ENCODE results near the gene AGAP1. TPM values are rescaled to one million over a fixed set of nuclear protein-coding genes. Genes with fewer than 3 reads are reported as not detected.

The AGAP1 gene
- total RNA-seq, 2 donors from 2014 or later = 28.9 to 33.3 TPM

DNA sequence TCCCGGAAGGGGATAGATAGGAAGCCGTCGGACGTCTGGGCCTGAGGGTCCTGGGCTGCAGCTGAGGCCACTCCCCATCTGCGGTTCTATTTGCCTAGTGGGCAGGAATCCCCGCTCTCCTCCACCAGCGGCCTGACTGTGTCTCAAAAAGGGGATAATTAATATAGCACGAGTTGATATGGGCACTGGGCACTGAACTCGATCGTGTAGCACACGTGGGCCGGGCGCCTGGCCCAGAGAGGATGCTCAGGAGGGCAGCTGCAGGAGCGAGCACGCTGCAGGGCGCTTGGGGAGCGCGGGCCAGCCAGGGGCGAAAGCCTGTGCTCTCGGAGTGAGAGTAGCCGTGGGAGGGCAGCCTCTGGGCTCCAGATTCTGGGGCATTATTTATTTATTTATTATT, 683.1 kb downstream of the AGAP1 start:
- intact Hi-C loops (cut with DNase I) = loop anchor here (2.0 to 5.0 kb wide), 2 partner anchors 398 to 405 kb away; no protein-coding TSS in a partner anchor

DNA sequence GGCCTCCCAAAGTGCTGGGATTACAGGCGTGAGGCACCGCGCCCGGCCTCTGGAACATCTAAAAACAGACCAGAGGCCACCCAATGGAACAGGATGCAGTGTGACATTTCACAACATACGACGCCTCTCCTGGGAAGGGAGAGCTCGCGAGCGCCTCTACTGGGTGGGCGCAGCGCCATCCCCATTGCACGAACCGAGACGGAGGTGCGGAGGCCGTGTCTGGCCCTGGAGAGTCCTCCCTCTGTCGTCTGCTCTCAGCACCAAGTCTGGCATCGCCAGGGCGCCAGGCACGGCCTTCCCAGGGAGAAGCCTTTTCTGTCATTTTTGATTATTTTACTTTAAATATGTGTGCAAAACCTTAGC, 683.7 kb downstream of the AGAP1 start:
- intact Hi-C loops (cut with DNase I) = loop anchor here (2.0 to 5.0 kb wide), 2 partner anchors 399 to 405 kb away; no protein-coding TSS in a partner anchor
- peak; percentile 83 for DNase-seq (ENCODE audit: low spot score)

More for the DNA sequence above, 683.1 kb downstream of the AGAP1 start:
- no peak for DNase-seq (ENCODE audit: low spot score)

DNA sequence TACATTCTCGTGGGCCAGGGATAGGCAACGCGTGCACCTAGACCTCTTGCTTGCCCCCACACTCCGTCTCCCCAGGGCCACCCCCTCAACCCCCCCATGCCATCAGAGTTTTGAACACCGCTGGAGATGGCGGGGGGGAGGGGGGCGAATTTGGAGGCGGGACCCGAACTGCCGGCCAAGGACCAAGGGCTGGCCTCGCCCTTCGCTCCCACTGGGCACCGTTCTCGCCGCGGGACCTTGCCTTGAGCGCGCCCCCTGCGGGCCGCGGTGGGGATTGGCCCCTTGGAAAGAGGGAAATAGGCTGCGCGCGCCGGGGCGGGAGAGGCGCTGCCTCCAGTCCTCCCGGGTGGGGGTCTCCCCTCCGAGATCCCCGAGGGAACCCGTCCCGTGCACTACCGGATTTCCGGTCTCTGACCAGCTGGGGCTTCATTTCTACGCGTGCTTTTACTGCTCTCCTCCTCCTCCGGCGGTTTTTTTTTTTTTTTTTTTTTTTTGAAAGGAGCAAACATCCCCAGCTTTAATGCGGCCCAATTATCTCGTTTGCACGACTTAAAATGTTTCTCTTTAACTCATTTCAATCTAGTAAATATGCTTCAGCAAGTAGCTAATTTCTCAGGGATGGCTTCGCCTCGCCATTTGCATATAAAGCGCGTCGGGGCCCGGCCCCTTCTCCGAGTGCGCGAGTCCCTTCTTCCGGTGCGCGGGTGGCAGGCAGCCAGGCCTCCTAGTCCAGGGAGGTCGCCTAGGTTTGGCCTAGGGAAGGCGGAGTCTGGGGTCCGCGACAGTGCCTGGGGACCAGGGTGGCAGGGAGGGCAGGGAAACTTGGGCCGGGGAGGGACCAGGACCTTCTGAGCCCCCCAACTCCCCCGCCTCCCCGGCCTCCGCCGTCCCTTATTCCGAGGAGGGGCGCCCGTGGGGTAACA, 684.4 kb downstream of the AGAP1 start:
- intact Hi-C loops (cut with DNase I) = loop anchor here (2.0 to 5.0 kb wide), 2 partner anchors 399 to 406 kb away; no protein-coding TSS in a partner anchor
- peak; percentile 91 for DNase-seq (ENCODE audit: low spot score)

DNA sequence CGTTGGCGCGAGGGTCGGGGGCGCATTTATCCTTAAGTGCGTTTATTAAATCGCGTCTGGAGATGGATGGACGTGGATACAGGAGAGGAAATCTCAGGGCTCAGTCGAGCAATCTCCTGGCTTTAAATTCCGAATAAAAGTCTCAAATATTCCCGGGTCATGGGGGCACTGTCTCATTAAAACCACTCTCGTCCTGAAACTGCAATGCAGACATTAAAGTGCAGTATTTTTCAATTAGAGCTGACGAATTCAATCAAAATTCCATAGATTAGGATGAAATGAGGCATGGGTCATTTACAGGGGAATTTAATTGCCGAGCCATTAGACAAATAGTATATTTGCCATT, 685.0 kb downstream of the AGAP1 start:
- DNase-seq (ENCODE audit: low spot score) = no peak
- intact Hi-C loops (cut with DNase I) = loop anchor here in 1 of 2 donors (5.0 kb wide), 1 partner anchor 407 kb away; no protein-coding TSS in a partner anchor

GRCh38 chr2:236179236-236180075, 685.6 kb downstream of the AGAP1 start:
- DNase-seq (ENCODE audit: low spot score) = no peak
- intact Hi-C loops (cut with DNase I) = loop anchor here in 1 of 2 donors (5.0 kb wide), 1 partner anchor 407 kb away; no protein-coding TSS in a partner anchor

- intact Hi-C loops (cut with DNase I) = no loop called here
- DNase-seq (ENCODE audit: low spot score) = no peak
These were observed 686.4 kb downstream of the AGAP1 start for GRCh38 chr2:236180076-236180816.

GRCh38 chr2:236180831-236181453, 687.1 kb downstream of the AGAP1 start:
- DNase-seq (ENCODE audit: low spot score) = no peak
- intact Hi-C loops (cut with DNase I) = no loop called here
